K562 (cell line): ENCODE measurements around the gene EZH1. TPM values are rescaled to one million over a fixed set of nuclear protein-coding genes. Genes with fewer than 3 reads are reported as not detected.

Experiments used
- ASH1L ChIP-seq: fragments of 450-650 bp; IDR thresholded peaks from 2 replicates; pipeline ENCODE4 v1.6.1; 2018; ENCODE audit warnings: borderline replicate concordance, mild to moderate bottlenecking, low read depth; ENCODE audit not compliant: partially characterized antibody
- CBX3 ChIP-seq, 2 experiments: IDR thresholded peaks; 1 replicate in 1 of 2; 2 replicates in 1 of 2; pipeline ENCODE4 v1.6.1; 2012; ENCODE audit warnings: inconsistent platforms in 2 of 2, low read length in 2 of 2, borderline replicate concordance in 1 of 2, control low read depth in 1 of 2
- CTBP1 ChIP-seq: fragments of 450-650 bp; IDR thresholded peaks from 2 replicates; pipeline ENCODE4 v1.6.1; 2016; ENCODE audit warnings: borderline replicate concordance
- E2F3 ChIP-seq: fragments of 250-450 bp; sonication (Bioruptor Pico); IDR thresholded peaks from 2 replicates; pipeline ENCODE4 v1.4.0; 2020; ENCODE audit warnings: mild to moderate bottlenecking
- EP400 ChIP-seq: fragments of 450-650 bp; IDR thresholded peaks from 2 replicates; pipeline ENCODE4 v1.6.1; 2017; ENCODE audit warnings: antibody characterized with exemption, mild to moderate bottlenecking, moderate library complexity
- FOSL1 ChIP-seq: fragments of 200-800 bp; sonication (Bioruptor generic); conservative IDR thresholded peaks from 2 replicates; pipeline ENCODE4 v1.6.1; 2016; ENCODE audit warnings: missing genetic modification characterization, missing compliant biosample characterization
- MAFK ChIP-seq: IDR thresholded peaks from 2 replicates; pipeline ENCODE4 v1.6.1; 2011; ENCODE audit warnings: low read length, improper control_type of control experiment
- NCOA6 ChIP-seq: fragments of 450-650 bp; IDR thresholded peaks from 2 replicates; pipeline ENCODE4 v1.6.1; 2017; ENCODE audit warnings: mild to moderate bottlenecking
- NFIC ChIP-seq: fragments of 450-650 bp; IDR thresholded peaks from 2 replicates; pipeline ENCODE4 v1.6.1; 2017; ENCODE audit warnings: mild to moderate bottlenecking, inconsistent platforms
- PHB2 ChIP-seq: fragments of 450-650 bp; IDR thresholded peaks from 2 replicates; pipeline ENCODE4 v1.6.1; 2017; ENCODE audit warnings: low read depth
- RHOXF2B ChIP-seq: fragments of 250-450 bp; sonication (Bioruptor Pico); conservative IDR thresholded peaks from 2 replicates; pipeline ENCODE4 v1.5.1; 2021
- RUNX1 ChIP-seq: sonication (generic); IDR thresholded peaks from 2 replicates; pipeline ENCODE4 v1.6.1; 2016; ENCODE audit warnings: antibody characterized with exemption, low read depth
- SAFB2 ChIP-seq: fragments of 200-400 bp; formaldehyde crosslinking; IDR thresholded peaks from 2 replicates; pipeline ENCODE4 v1.6.1; 2018; ENCODE audit warnings: borderline replicate concordance, low read length, low read depth, moderate library complexity; ENCODE audit not compliant: severe bottlenecking
- SLC30A9 ChIP-seq: fragments of 250-450 bp; sonication (Bioruptor Pico); IDR thresholded peaks from 2 replicates; pipeline ENCODE4 v1.8.0; 2022; ENCODE audit warnings: mild to moderate bottlenecking, moderate library complexity
- SMARCE1 ChIP-seq: fragments of 450-650 bp; IDR thresholded peaks from 2 replicates; pipeline ENCODE4 v1.7.1; 2016; ENCODE audit warnings: mild to moderate bottlenecking
- THAP7 ChIP-seq: fragments of 250-450 bp; sonication (Bioruptor Pico); IDR thresholded peaks from 2 replicates; pipeline ENCODE4 v1.5.0; 2021
- U2AF1 ChIP-seq: fragments of 200-400 bp; formaldehyde crosslinking; optimal IDR thresholded peaks from 2 replicates; pipeline ENCODE3; 2017; ENCODE audit warnings: mild to moderate bottlenecking, low read depth, low read length, moderate library complexity
- ZFP30 ChIP-seq: fragments of 250-450 bp; sonication (Bioruptor Pico); IDR thresholded peaks from 2 replicates; pipeline ENCODE4 v1.8.0; 2022; ENCODE audit warnings: moderate library complexity, mild to moderate bottlenecking, inconsistent platforms, borderline replicate concordance
- ZNF197 ChIP-seq: fragments of 200-800 bp; sonication (Bioruptor generic); IDR thresholded peaks from 2 replicates; pipeline ENCODE4 v1.6.1; 2016; ENCODE audit warnings: low read depth, missing genetic modification characterization, missing compliant biosample characterization
- ZNF274 ChIP-seq: IDR thresholded peaks from 2 replicates; pipeline ENCODE4 v1.6.1; 2011; ENCODE audit warnings: low read depth, mild to moderate bottlenecking, low read length, moderate library complexity, borderline replicate concordance
- ZNF584 ChIP-seq: fragments of 200-800 bp; sonication (Bioruptor generic); IDR thresholded peaks from 2 replicates; pipeline ENCODE4 v1.6.1; 2016; ENCODE audit warnings: low read depth, mild to moderate bottlenecking, missing genetic modification characterization, missing compliant biosample characterization
- ZSCAN29 ChIP-seq: fragments of 450-650 bp; IDR thresholded peaks from 2 replicates; pipeline ENCODE4 v1.6.1; 2017
- polyA plus RNA-seq, 8 experiments: library from polyadenylated mRNA; depleted of rRNA in 4 of 8; stranded (reverse) in 5 of 8; unstranded in 3 of 8; fragments of >200 nt; fragmentation: Nextera tagmentation in 2 of 8; fragmentation: Illumina TruSeq in 1 of 8; extraction: Ambion mirVana in 2 of 8; extraction: Trizol in 1 of 8; gene quantifications; 2 replicates each; pipeline versions ENCODE4 v1.2.1 to v1.2.3, GENCODE V29; 2011 to 2014; ENCODE audit warnings: inconsistent platforms in 1 of 8, missing spikeins in 1 of 8
- total RNA-seq, 7 experiments: library from RNA; depleted of rRNA in 6 of 7; stranded (reverse); fragments of >200 nt in 6 of 7; fragmentation: Illumina TruSeq in 2 of 7; extraction: Trizol in 2 of 7; gene quantifications; 2 replicates each; pipeline versions ENCODE4 v1.2.1 to v1.2.3, GENCODE V29; 2011 to 2021; ENCODE audit warnings: low replicate concordance in 1 of 7
- TF ChIP-seq, protein P1 (sequence below): fragments of 450-650 bp; IDR thresholded peaks from 2 replicates; pipeline ENCODE4 v1.6.1; 2018; ENCODE audit not compliant: partially characterized antibody
- TF ChIP-seq, protein P2 (sequence below): sonication (generic); formaldehyde crosslinking; IDR thresholded peaks from 2 replicates; pipeline ENCODE4 v1.8.0; 2023; ENCODE audit warnings: mild to moderate bottlenecking, missing genetic modification reagents

The EZH1 gene
- total and polyA plus RNA-seq, 9 of the 15 experiments (the other 6 are each of a cell fraction or from before 2014, with no cell fraction given): 8.6 to 40.8 (median 22.9) TPM

GRCh38 chr17:42677921-42678781, 66.7 kb downstream of the EZH1 start (continued):
- TF ChIP-seq, protein P1, sequence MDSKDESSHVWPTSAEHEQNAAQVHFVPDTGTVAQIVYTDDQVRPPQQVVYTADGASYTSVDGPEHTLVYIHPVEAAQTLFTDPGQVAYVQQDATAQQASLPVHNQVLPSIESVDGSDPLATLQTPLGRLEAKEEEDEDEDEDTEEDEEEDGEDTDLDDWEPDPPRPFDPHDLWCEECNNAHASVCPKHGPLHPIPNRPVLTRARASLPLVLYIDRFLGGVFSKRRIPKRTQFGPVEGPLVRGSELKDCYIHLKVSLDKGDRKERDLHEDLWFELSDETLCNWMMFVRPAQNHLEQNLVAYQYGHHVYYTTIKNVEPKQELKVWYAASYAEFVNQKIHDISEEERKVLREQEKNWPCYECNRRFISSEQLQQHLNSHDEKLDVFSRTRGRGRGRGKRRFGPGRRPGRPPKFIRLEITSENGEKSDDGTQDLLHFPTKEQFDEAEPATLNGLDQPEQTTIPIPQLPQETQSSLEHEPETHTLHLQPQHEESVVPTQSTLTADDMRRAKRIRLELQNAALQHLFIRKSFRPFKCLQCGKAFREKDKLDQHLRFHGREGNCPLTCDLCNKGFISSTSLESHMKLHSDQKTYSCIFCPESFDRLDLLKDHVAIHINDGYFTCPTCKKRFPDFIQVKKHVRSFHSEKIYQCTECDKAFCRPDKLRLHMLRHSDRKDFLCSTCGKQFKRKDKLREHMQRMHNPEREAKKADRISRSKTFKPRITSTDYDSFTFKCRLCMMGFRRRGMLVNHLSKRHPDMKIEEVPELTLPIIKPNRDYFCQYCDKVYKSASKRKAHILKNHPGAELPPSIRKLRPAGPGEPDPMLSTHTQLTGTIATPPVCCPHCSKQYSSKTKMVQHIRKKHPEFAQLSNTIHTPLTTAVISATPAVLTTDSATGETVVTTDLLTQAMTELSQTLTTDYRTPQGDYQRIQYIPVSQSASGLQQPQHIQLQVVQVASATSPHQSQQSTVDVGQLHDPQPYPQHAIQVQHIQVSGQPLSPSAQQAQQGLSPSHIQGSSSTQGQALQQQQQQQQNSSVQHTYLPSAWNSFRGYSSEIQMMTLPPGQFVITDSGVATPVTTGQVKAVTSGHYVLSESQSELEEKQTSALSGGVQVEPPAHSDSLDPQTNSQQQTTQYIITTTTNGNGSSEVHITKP: no peak
- TF ChIP-seq NCOA6 (no peak), U2AF1 (no peak), CBX3 (IDR thresholded peaks at IDR 0.05; ENCODE audit: borderline replicate concordance in 1 of 2, low read length in 2 of 2) (0 out of 3 replicates have a peak, but pooled peaks of 1 of the 2 experiments have one; percentile 40), CTBP1 (peak; percentile 34; the same call in 1 of the 2 replicates), ZFP30 (no peak), ZNF274 (no peak), PHB2 (no peak), NFIC (peak; percentile 3; the same call in 1 of the 2 replicates), THAP7 (CRISPR knock-in tag) (no peak), ASH1L (no peak), RUNX1 (0 out of 2 replicates have a peak, but pooled peaks have one; percentile 22), EP400 (0 out of 2 replicates have a peak, but pooled peaks have one; percentile 40), RHOXF2B (CRISPR knock-in tag) (no peak), E2F3 (CRISPR knock-in tag) (no peak), FOSL1 (tag) (peak; percentile 80), MAFK (peak; percentile 94), ZSCAN29 (no peak), SAFB2 (no peak), SLC30A9 (CRISPR knock-in tag) (no peak), SMARCE1 (no peak), ZNF584 (no peak), ZNF197 (CRISPR knock-in tag) (no peak)
- TF ChIP-seq, protein P2, sequence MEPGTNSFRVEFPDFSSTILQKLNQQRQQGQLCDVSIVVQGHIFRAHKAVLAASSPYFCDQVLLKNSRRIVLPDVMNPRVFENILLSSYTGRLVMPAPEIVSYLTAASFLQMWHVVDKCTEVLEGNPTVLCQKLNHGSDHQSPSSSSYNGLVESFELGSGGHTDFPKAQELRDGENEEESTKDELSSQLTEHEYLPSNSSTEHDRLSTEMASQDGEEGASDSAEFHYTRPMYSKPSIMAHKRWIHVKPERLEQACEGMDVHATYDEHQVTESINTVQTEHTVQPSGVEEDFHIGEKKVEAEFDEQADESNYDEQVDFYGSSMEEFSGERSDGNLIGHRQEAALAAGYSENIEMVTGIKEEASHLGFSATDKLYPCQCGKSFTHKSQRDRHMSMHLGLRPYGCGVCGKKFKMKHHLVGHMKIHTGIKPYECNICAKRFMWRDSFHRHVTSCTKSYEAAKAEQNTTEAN (CRISPR knock-in tag): no peak
